Measurements from ENCODE around the gene MCOLN2. TPM values are rescaled to one million over a fixed set of nuclear protein-coding genes. Genes with fewer than 3 reads are reported as not detected.
A peak's percentile ranks its signal among the peaks of the same experiment; 100 is the strongest.
"Not testable (repeated sequence)": the region's sequence is repeated elsewhere in the genome, so short reads cannot be mapped to it uniquely, and the experiment has no call there.

Gene MCOLN2
- total and polyA plus RNA-seq, 2 donors (not counting 1 experiment from before 2014, with no cell fraction given) = 23.9 to 25.8 TPM

DNA sequence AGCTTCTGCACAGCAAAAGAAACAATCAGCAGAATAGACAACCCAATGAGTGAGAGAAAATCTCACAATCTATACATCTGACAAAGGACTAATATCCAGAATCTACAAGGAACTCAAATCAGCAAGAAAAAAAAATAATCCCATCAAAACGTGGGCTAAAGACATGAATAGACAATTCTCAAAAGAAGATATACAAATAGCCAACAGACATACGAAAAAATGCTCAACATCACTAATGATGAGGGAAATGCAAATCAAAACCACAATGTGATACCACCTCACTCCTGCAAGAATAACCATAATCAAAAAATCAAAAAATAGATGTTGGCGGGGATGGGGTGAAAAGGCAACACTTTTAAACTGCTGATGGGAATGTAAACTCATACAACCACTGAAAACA is 10.4 kb downstream of the MCOLN2 start:
- not testable (repeated sequence) for H3K36me3 ChIP-seq (replicated peaks in 1 of 2; ENCODE audit: control extremely low read depth in 1 of 2, control insufficient read depth in 1 of 2, extremely low read depth in 1 of 2, insufficient read depth in 2 of 2, low read length in 1 of 2)

DNA sequence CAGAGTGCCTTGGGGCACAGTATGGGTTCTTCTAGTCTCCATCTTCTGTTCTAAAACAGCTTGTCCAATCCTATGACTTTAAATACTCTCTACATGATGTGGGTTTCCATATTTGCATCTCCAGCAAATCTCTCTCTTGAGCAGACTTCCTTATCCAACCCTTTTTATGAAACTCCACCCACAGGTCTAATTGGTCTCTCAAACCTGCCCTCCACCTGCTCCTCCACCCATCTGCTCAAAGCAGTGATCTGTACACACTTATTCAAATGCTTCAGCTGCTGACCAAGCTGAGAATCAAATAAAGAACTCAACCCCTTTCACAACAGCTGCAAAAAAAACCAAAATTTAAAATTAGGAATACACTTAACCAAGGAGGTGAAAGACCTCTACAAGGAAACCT is 11.5 kb downstream of the MCOLN2 start:
- ChIA-PET POLR2A (no interaction called here), CTCF (interaction anchor here (1.6 to 1.9 kb wide), 3 partner anchors 9 to 41 kb away, joined by 4 to 6 read pairs (median 6); no protein-coding TSS in a partner anchor)
- H3K79me2 ChIP-seq (ENCODE audit: control insufficient read depth, insufficient read depth, low read length) = peaks cover 9% of the 10 kb centered on the region
- H3K4me1 ChIP-seq (ENCODE audit: control insufficient read depth in 2 of 2, insufficient read depth in 2 of 2, low read length in 2 of 2) = peaks cover 19 to 29% of the 10 kb centered on the region in 2 donors
- no peaks in the 10 kb centered on the region for H3K9me3 Mint-ChIP-seq (ENCODE audit: insufficient read depth)
- H3K4me2 ChIP-seq (replicated peaks; ENCODE audit: low read depth, low read length, poor library complexity, severe bottlenecking) = peak overlapping the region; percentile 22
- TF ChIP-seq, protein P1, sequence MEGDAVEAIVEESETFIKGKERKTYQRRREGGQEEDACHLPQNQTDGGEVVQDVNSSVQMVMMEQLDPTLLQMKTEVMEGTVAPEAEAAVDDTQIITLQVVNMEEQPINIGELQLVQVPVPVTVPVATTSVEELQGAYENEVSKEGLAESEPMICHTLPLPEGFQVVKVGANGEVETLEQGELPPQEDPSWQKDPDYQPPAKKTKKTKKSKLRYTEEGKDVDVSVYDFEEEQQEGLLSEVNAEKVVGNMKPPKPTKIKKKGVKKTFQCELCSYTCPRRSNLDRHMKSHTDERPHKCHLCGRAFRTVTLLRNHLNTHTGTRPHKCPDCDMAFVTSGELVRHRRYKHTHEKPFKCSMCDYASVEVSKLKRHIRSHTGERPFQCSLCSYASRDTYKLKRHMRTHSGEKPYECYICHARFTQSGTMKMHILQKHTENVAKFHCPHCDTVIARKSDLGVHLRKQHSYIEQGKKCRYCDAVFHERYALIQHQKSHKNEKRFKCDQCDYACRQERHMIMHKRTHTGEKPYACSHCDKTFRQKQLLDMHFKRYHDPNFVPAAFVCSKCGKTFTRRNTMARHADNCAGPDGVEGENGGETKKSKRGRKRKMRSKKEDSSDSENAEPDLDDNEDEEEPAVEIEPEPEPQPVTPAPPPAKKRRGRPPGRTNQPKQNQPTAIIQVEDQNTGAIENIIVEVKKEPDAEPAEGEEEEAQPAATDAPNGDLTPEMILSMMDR (IDR thresholded peaks at IDR 0.05) = no peak
- TF ChIP-seq EZH2 (IDR thresholded peaks at IDR 0.05; ENCODE audit: borderline replicate concordance, insufficient read depth, low read depth, low read length, poor library complexity, severe bottlenecking) = no peak
- no peak for DNase-seq
- no peaks in the 10 kb centered on the region for H3K27me3 Mint-ChIP-seq
- H3K4me1 Mint-ChIP-seq = peaks cover 36% of the 10 kb centered on the region
- no peaks in the 10 kb centered on the region for H3K36me3 ChIP-seq (replicated peaks in 1 of 2; ENCODE audit: control extremely low read depth in 1 of 2, control insufficient read depth in 1 of 2, extremely low read depth in 1 of 2, insufficient read depth in 2 of 2, low read length in 1 of 2)
- H3K27ac Mint-ChIP-seq = peak overlapping the region; percentile 22
- H2AFZ ChIP-seq (ENCODE audit: insufficient read depth, low read depth, low read length, poor library complexity, severe bottlenecking) = no peak overlapping the region
- no peak overlapping the region for H3K4me3 Mint-ChIP-seq
- H3K4me3 ChIP-seq (ENCODE audit: control extremely low read depth in 1 of 5, extremely low read depth in 1 of 5, insufficient read depth in 1 of 5, low read depth in 2 of 5, low read length in 4 of 5) = peak overlapping the region in 1 of 5 experiments; percentile 14
- no peaks in the 10 kb centered on the region for H4K20me1 ChIP-seq (ENCODE audit: control insufficient read depth, insufficient read depth, low read length, poor library complexity, severe bottlenecking)
- intact Hi-C loops (cut with micrococcal nuclease) = loop anchor here (5.0 kb wide), 1 partner anchor 42 kb away; no protein-coding TSS in a partner anchor
- H3K9ac ChIP-seq (ENCODE audit: low read length) = no peak overlapping the region
- H3K27me3 ChIP-seq (replicated peaks in 1 of 4; ENCODE audit: control extremely low read depth in 1 of 4, control insufficient read depth in 3 of 4, insufficient read depth in 4 of 4, low read length in 3 of 4) = no peaks in the 10 kb centered on the region
- H3K27ac ChIP-seq (ENCODE audit: low read length in 2 of 2) = no peak overlapping the region
- no peak for ATAC-seq (ENCODE audit: low read depth)
- H3K9me3 ChIP-seq (ENCODE audit: control extremely low read depth in 1 of 3, control insufficient read depth in 2 of 3, insufficient read depth in 1 of 3, low read length in 2 of 3) = no peaks in the 10 kb centered on the region

More for the DNA sequence above, 10.4 kb downstream of the MCOLN2 start:
- H3K4me1 Mint-ChIP-seq = peaks cover 43% of the 10 kb centered on the region
- H3K27ac ChIP-seq (ENCODE audit: low read length in 2 of 2); H3K9ac ChIP-seq (ENCODE audit: low read length); H4K20me1 ChIP-seq (ENCODE audit: control insufficient read depth, insufficient read depth, low read length, poor library complexity, severe bottlenecking); H3K27me3 Mint-ChIP-seq; H3K79me2 ChIP-seq (ENCODE audit: control insufficient read depth, insufficient read depth, low read length); H3K4me3 ChIP-seq (ENCODE audit: control extremely low read depth in 1 of 5, extremely low read depth in 1 of 5, insufficient read depth in 1 of 5, low read depth in 2 of 5, low read length in 4 of 5); H3K27ac Mint-ChIP-seq; H3K27me3 ChIP-seq (replicated peaks in 1 of 4; ENCODE audit: control extremely low read depth in 1 of 4, control insufficient read depth in 3 of 4, insufficient read depth in 4 of 4, low read length in 3 of 4); POLR2A ChIA-PET; ATAC-seq (ENCODE audit: low read depth); H3K4me2 ChIP-seq (replicated peaks; ENCODE audit: low read depth, low read length, poor library complexity, severe bottlenecking); H3K9me3 Mint-ChIP-seq (ENCODE audit: insufficient read depth); DNase-seq; H3K9me3 ChIP-seq (ENCODE audit: control extremely low read depth in 1 of 3, control insufficient read depth in 2 of 3, insufficient read depth in 1 of 3, low read length in 2 of 3); H2AFZ ChIP-seq (ENCODE audit: insufficient read depth, low read depth, low read length, poor library complexity, severe bottlenecking): not testable (repeated sequence)
- peak overlapping the region; percentile 35 for H3K4me3 Mint-ChIP-seq
- H3K4me1 ChIP-seq (ENCODE audit: control insufficient read depth in 2 of 2, insufficient read depth in 2 of 2, low read length in 2 of 2) = peaks cover 26 to 41% of the 10 kb centered on the region in 2 donors
- WGBS (ENCODE audit: insufficient coverage) = no CpG with 5 or more reads among the region's 3 CpGs
- CTCF ChIA-PET = interaction anchor here (1.9 kb wide), 1 partner anchor 42 kb away, joined by 6 read pairs; no protein-coding TSS in a partner anchor
- intact Hi-C loops (cut with micrococcal nuclease) = loop anchor here (5.0 kb wide), 1 partner anchor 41 kb away; no protein-coding TSS in a partner anchor

All from B cell (primary cell).